IPS DF 19.7 (cell line): Measurements from ENCODE around the gene THBS4.

Experiments used
- DNase-seq: peaks from one replicate; pipeline ENCODE4 v3.0.0-alpha.2; 2013; ENCODE audit warnings: low read depth, low spot score

The THBS4 gene

DNA sequence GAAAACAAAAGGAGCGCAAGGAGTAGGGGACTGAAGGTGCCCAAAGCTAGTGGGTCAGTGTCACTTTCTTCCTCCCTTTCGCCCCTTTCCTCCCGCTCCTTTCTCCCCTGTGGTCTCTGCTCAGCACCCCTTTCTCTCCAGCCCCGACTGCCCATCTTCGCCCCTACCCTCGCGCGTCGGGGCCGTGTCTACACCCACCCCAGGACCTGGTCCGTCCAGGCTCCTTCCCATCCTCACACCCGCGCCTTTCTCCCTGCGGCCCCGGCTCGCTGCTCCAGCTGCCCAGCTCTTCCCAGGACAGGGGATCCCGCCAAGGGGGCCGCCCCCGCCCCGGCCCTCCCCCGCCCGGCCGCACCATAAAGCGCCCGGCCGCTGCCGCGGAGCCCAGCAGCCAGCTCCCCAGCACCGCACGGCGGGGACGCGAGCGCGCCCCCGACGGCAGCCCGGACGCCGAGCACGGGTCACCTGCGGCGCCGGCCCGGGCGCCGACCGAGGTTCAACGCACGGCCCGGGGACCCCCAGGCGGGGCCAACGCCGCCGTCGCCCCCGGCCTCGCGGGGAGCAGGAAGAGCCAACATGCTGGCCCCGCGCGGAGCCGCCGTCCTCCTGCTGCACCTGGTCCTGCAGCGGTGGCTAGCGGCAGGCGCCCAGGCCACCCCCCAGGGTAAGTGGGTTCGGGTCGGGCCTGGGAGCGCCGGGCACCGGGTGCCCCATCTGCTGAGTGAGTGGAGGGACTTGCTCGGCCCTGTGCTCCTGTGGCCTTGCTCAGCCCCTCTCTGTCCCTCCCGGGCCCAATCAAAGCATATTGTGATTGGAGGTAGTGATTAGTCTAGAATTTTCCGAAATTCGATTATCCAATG is at the start of gene THBS4:
Gene THBS4, plus strand, starts transcription at position 387 of the 860 bp plus-strand sequence. Its CDS starts 190 bp downstream, at position 577.
- DNase-seq, result no peak

DNA sequence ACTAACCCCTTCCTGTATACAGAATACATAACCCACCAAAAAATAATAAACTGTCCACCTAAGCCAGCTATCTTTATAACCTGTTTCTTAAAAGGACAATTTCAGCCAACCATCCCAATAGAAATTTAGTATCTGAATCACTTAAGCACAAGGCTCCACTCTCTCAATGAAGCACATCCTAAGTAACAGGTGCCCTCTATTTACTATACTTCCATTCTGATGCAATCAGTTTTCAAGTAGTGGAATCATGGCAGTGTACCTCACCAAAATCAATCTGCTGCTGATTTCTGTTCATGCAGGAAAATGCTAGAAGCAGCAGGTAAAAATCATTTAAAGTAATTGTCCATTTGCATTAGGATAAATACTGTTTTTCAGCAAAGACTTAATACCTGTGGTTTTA is 48.9 kb upstream of the THBS4 start:
- DNase-seq, result no peak

DNA sequence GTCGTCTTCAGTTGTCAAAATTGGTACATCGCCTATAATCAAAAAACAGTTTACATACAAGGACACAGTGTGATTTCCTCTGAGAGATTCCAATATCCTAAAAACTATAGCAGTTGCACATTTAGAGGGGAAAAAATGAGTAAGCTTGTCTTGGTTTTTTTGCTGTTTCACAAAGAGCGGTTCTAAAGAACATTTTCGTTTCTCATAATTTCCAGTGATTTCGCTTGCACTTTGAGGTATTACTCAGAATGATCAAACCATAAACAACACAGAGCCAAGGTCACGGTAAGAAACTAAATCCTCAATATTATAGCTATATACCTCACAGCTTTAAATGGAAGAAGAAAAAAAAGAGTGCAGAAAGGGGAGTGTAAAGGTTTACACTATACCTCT is 44.9 kb upstream of the THBS4 start:
- no peak for DNase-seq

DNA sequence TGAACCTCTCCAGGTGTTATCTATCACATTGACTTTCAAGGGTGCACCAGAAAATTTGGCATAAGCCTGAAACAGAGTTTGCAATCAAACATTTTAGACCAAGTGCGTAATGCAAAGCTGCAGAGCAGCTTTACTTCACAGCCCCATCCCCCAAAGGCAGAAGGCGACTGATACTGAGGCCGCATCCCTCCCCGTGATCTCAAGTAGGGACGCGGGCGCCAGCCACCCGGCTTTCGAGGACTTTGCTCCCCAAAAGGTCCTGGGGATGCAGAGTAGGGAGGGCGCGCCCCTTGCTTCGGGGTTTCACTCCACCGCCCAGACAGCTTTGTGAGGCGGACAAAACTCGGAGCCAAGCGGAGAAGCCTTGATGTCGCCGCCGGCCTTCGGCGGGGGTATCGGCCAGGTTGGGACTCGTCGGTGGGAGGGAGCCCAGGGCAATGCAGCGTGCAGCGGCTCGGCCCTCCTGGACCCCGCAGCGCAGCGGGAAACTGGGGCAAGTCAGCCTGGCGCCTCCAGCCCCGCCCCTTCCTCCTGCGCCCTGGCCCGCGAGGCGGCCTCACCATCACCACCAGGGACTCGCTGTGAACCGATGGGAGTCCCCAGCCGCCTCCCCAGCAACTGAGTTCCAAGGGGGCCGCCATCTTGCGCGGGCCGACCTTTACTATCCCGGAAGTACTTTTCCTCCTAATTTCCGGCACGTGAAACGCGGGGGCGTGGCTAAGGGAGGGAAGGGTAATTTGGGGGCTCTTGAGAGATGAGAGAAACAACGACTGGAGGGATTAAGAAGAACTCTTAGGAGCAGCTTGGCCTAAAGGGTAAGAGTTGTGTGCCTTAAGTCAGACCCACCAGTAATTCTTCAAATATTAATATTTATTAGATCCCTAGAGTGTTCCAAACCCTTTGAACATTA is 44.3 kb upstream of the THBS4 start, which contains the start of gene MTX3:
Gene MTX3, minus strand, starts transcription at position 665 of the 910 bp plus-strand sequence. Its CDS starts 24 bp downstream, at position 641.
- DNase-seq, result peak; percentile 71

DNA sequence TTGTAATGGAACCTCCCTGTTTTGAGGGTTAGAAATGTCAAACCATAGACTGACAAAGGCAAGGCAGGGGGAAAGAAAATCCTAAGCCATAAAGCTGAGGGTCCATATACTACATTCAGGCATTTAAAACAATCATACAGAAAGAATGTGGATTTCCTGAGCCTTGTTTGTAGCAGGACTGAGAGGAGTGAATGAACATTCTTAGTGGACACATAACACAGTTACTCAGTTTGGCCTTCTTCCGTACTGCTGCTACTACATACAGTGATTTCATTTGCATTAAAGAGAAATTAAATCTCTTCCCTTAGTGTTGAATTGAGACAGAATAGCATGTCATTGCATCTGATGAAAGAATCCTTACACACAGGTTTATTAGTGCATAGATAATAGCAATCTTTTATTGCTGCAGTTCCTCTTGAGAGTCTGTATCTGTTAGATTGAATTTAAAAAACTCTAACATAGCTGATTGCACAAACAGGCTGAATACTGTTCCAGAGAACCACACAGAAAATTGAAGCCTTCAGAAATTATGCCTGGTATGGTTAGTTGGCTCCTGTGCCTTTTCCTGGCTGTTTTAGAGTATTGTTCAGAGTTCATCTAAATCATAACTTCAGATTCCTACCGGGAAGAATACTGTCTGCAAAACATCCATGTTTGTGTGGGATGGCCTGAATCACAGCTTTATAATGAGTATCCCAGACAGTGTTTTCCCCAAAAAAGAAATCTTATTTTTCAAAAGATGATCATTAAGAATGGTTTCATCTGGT is 42.1 kb upstream of the THBS4 start:
- DNase-seq, result no peak

DNA sequence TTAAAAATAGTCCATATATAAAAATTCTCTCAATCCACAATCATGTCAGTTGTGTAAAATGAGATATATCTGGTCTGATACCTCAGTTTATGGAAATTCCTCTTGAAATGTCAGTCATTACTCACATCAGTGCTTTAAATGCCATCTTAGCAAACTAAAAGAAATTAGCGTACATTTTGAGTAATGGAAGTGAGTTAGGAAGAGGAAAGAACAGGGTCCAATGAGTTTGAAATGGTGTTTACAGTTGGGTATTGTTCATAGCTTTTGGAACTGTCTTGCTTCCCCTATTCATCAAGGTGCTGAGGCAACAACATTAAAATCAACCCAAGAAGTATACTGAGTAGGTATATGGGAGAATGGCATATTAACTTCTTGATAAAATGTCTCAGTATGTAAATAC is 35.4 kb upstream of the THBS4 start:
- DNase-seq, result no peak

DNA sequence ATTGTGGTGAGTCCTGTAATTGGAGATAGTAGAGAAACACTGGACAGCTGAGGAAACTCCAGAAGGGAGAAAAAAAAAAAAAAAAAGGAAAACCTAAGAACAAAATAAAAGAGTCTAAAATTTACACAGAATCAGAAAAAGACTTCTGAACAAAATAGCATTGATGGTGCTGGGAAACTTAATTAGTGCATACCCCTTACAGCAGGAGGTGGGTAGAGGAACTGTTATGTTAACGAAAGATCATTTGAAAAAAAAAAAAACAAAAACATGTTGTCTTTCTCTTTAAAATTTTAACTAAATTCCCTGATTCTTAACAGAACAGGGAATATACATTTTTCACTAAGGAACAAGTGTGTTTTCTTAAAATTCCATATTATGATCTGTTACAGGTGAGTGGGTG is 32.5 kb upstream of the THBS4 start:
- DNase-seq, result no peak

DNA sequence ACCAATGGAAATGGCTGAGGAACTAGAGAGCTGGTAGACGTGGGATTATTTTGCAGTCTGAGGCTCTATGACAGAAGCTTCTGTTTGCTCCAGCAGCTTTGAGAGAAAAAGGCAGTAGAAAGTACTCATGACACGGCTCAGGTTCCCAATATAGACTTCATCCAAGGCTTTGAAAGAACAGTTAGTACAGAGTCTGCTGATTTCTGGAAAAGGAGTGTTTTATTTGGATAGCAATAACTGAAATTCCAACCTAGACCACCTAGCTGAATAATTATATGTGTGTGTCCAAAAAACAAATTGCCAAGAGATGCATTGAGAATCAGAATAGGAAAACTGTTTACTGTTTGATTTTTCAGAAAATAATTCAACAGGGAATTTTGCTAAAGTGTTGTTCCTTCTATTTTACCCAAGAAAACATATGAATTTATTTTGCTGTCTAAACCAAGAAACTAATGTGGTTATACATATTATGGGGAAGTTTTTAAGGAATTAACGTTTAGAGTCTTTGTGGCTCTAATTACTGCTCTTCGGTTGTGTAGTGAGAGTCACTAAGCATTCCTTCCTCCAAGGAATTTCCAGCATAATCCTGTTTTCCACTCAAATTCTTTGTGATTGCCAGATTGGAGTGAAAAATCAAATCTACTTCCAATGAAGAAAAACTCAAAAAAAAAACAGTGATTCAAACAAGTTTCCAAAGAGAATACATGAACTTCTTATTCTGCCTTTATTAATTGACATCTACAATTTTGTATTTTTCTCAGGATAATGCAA is 26.0 kb upstream of the THBS4 start:
- no peak for DNase-seq

DNA sequence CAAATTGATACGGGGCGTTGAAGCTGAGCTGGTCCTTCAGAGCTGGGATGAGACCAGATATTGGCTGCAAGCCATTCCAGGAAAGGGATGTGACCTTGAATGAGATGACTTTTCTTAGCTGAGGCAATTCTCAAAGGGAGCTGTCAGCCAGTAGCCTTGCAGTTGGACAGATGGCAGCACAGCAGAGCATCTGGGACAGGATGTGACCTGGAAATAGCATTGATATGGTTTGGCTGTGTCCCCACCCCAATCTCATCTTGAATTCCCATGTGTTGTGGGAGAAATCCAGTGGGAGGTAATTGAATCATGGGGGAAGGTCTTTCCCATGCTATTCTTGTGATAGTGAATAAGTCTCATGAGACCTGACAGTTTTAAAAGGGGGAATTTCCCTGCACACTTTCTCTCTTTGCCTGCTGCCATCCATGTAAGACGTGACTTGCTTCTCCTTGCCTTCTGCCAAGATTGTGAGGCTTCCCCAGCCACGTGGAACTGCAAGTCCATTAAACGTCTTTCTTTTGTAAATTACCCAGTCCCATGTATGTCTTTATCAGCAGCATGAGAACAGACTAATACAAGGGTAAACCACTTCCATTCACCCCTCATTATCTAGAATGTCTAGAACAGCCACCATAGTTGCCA is 24.3 kb upstream of the THBS4 start:
- no peak for DNase-seq

DNA sequence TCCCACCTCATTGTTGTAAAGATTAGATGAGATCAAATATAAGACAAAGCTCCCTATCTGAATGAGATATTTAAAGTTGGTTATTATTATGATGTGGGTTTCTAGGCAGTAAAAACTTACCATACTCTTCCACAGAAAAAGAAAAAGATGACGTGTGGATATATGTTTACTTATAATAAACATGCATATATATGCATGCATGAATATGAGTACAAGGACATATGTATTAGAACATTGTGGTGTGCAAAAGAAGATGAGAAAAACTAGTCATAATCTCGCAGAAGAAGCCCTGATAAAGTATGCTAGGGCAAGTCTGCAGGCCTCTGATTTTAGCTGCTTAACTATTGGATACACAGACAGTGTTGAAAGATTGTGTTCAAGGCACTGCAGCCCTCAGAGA is 10.1 kb upstream of the THBS4 start:
- no peak for DNase-seq

DNA sequence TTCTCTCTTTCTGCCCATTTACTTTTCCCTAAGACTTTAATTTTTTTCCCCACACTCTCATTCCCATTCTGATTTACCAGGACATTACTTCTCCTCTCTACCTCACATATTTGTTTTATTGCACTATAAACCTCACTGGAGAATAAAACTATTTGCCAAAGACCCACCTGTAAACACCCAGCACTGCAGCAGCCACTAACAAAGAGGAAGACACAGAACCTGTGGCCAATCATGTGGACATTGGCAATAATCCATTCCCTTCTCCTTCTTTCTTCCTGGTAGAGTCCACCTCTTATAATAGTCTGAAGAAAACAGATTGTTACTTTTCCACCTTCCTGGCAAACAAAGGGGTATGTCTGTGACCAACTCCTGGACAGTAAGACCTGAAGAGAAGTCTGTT is 8.3 kb upstream of the THBS4 start:
- no peak for DNase-seq

DNA sequence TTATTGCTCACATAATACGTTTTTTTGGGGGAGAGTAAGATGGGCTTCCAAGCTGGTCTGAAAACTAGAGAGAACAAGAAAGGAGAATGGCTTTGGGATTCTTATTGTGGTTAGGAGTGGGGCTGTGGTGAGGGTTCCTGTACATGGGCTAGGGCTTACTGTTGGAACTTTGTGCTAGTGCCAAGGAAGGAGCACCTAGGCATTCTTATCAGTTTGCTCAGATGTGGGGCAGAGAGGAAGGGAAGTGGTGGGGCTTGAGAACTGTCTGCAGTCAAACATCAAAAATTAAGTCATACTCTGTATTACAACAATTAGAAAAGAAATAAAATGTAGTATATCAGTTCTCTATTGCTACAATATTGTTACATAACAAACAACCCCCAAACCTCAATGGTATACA is 4.0 kb upstream of the THBS4 start:
- DNase-seq, result no peak

DNA sequence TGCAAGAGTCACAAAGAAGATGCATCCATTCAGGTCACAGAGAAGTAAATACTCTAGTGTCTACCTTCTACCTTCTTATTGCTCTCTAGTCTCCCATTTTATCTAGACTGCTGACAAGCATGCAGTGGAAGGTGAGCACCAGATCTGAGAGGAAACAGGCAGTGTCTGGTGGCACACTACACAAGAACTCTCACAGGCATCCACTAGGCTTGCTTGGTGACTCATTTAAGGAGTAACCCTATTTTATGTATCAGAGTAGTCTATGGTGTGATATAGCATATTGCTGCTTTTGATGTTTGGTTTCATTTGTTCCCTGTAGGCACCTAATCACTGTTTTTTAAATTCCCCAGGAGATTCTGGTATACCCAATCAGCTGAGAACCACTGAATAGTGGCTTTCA is 1.6 kb upstream of the THBS4 start:
- DNase-seq, result no peak

DNA sequence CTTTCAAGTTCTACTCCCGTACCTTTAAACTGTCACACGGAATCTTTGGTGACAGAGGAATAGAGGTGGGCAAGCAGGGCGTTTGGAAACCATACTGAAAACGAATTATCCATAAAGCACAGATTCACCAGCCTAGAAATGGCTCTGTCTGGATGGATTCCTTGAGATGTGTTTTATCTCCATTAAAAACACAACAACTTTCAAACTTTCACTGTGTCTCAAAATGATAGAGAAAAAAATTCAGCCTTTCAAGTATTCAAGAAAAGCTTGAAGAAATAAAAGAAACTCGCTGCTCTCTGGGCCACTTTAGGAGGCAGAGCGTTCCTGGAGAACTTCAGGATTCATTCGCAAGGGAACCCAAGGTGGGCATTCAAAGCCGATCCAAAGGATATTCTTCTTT is 589 bp upstream of the THBS4 start:
- no peak for DNase-seq

DNA sequence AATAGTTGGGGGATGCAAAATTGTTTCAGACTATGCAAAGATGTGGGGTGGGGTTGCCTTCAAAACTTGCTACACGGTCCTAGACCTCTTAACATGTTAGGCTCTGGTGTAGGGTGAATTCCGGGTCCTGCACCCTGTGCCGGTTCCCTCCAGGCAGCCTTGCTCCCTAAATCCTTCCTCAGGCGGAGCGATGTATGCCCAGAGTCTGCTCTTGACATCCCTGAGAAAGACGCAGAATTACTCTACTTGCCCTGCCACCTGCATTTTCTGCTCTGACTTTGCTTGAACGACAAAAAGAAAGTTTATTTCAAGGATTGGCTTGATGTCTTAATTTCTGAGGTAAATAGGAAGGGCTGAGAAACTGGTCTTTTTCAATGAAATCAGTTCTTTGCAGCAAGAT is 691 bp downstream of the THBS4 start:
- DNase-seq, result no peak

DNA sequence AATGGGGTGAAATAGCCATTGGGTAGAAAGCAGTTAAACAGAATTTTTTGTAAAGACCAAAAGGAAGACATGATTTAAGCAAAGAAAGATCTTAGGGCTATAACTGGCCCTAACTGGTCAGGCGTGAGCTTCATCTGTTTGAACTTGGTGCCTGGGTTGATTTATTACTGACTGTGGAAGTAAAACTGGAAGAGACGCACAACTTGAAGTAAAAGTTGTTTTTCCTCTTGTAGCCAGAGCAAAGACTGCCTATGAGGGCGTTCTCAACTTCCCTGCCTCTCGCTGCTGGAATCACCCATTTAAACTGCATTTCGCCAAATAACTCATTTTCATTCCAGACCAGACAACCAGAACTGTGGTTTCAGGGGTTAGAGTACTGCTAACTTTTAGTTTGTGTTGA is 1.5 kb downstream of the THBS4 start:
- no peak for DNase-seq

DNA sequence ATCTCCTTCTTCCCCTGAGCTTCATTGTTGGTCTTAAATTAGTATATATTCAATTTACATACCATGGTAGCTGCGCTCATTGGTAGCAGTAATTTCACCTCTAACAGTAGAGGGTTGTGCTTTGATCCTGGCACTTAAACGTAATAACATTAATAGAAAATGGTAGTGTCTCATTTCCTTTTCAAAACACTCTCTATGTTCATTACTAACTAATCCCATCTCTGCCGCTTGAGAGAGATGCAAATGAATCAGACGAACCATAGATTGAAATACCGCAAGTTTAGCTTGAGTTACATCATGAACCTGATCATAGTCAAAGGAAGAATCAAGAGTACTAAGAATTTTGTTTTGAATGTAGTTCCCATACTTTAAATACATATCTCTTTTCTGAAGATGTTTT is 2.2 kb downstream of the THBS4 start:
- no peak for DNase-seq

DNA sequence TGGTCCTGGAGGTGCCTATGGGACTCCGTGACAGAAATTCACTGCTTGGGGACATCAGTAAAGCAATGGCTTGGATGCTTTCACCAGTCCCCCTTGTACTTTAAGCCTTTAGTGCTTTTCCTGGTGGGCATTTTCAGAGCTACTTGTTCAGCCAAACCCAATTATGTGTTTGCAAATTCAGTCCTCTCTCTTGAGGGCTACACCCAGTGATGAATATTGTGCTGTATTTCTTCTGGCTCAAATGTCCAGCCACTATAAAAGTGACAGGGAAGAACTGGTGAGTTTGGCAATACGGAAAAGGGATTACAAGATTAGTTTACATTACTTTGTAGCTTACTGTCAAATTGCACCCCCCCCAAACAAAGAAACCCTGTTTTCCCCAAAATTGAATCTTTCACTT is 4.5 kb downstream of the THBS4 start:
- no peak for DNase-seq

DNA sequence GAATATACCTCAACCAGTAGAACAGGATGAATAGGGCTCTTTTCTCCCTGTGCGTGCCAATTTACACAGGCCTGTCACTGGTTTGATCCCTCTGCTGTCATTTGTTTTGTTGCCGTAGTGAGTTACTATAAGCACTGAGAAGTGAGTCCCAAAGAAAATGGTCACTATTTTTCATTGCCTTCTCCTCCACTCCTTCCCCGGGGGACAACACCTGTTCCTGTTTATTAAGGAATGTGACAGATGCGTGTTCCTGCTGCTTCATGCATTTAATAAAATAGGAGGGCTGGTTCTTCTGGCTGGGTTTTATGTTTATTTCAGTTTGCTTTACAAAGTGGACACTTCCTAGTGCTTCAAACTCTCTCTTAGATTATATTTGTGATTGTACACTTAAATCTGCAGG is 6.4 kb downstream of the THBS4 start:
- no peak for DNase-seq

DNA sequence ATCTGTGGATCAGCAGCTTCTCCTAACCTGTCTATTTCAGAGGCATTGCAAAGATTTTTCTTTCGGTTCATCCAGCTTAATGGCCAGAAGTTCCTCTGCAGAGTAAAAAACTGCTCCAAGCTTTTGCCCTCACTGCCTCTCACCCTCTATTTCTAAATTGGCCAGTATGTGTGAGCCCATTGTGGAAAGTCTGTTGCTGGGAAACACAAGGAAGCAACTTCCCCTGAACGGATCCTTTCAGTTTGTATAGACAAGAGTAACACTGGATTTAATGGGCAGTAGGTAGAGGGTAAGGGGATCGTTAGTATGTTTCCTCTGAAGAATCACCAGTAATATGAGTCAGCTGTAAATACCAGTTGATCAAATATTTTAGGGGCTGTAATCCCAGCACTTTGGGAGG is 7.2 kb downstream of the THBS4 start:
- DNase-seq, result no peak

DNA sequence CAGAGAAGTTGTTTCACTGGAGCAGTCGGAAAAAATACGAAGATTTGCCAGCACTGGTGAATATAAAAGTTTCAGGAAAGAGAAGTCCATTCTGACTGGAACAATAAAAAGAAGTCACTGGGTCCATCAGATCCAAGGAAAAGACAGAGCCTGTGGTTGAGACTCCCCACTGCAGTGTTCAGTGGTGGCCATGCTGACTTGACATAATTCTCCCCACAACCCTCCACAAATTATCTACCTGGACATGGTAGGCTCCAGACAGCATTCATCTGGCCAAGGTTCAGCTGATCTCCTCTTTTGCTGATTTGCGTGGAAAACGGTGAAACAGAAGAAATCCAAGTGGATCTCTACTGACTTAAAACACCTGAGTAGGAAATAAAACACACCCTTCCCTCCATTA is 8.0 kb downstream of the THBS4 start:
- no peak for DNase-seq
